ENCODE results near the gene HSFX1. TPM values are rescaled to one million over a fixed set of nuclear protein-coding genes. Genes with fewer than 3 reads are reported as not detected.

Gene HSFX1
- polyA plus RNA-seq, 1 donor, result 3.1 TPM

GRCh38 chrX:149807747-149808458, 34.0 kb downstream of the HSFX1 start:
- Histone ChIP-seq H3K4me3 (ENCODE audit: low read length) (no peak overlapping the region), H3K9me3 (ENCODE audit: control insufficient read depth, low read depth, low read length) (no peaks in the 10 kb centered on the region), H3K4me1 (ENCODE audit: control insufficient read depth, insufficient read depth, low read length) (no peaks in the 10 kb centered on the region), H3K27me3 (ENCODE audit: control insufficient read depth, insufficient read depth, low read length) (peaks cover 4% of the 10 kb centered on the region), H3K27ac (ENCODE audit: low read length) (no peak overlapping the region), H3K36me3 (ENCODE audit: control insufficient read depth, insufficient read depth, low read length) (no peaks in the 10 kb centered on the region)
- WGBS (ENCODE audit: insufficient coverage, low lambda C conversion rate), result no CpG with 5 or more reads among the region's 12 CpGs
- DNase-seq, result no peak

- no peaks in the 10 kb centered on the region for H3K9me3 ChIP-seq (ENCODE audit: control insufficient read depth, low read depth, low read length)
- no CpG with 5 or more reads among the region's 1 CpG for WGBS (ENCODE audit: insufficient coverage, low lambda C conversion rate)
- no peaks in the 10 kb centered on the region for H3K27me3 ChIP-seq (ENCODE audit: control insufficient read depth, insufficient read depth, low read length)
- no peak overlapping the region for H3K4me3 ChIP-seq (ENCODE audit: low read length)
- H3K4me1 ChIP-seq (ENCODE audit: control insufficient read depth, insufficient read depth, low read length), result no peaks in the 10 kb centered on the region
- H3K27ac ChIP-seq (ENCODE audit: low read length), result no peak overlapping the region
- no peaks in the 10 kb centered on the region for H3K36me3 ChIP-seq (ENCODE audit: control insufficient read depth, insufficient read depth, low read length)
- DNase-seq, result no peak
These were observed 44.8 kb downstream of the HSFX1 start for GRCh38 chrX:149818652-149819051.

DNA sequence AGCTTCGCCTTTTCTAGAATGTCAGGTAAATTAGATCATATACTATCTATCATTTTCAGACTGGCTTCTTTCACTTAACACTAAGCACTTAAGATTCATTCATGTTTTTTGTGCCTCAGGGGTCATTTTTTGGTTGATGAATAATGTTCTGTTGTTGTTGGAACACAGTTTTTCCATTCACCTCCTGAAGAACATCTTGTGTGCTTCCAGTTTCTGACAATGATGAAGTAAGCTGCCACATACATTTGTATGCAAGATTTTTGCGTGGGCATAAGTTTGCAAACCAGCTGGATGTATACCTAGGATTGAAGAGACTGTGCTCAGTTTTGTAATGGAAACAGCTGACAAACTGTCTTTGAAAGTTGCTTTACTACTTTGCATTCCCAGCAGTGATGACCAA, 45.5 kb downstream of the HSFX1 start:
- no peak overlapping the region for H3K27ac ChIP-seq (ENCODE audit: low read length)
- no peaks in the 10 kb centered on the region for H3K27me3 ChIP-seq (ENCODE audit: control insufficient read depth, insufficient read depth, low read length)
- DNase-seq, result no peak
- H3K36me3 ChIP-seq (ENCODE audit: control insufficient read depth, insufficient read depth, low read length), result no peaks in the 10 kb centered on the region
- no peaks in the 10 kb centered on the region for H3K4me1 ChIP-seq (ENCODE audit: control insufficient read depth, insufficient read depth, low read length)
- no peak overlapping the region for H3K4me3 ChIP-seq (ENCODE audit: low read length)
- H3K9me3 ChIP-seq (ENCODE audit: control insufficient read depth, low read depth, low read length), result no peaks in the 10 kb centered on the region
- no CpG with 5 or more reads among the region's 2 CpGs for WGBS (ENCODE audit: insufficient coverage, low lambda C conversion rate)

DNA sequence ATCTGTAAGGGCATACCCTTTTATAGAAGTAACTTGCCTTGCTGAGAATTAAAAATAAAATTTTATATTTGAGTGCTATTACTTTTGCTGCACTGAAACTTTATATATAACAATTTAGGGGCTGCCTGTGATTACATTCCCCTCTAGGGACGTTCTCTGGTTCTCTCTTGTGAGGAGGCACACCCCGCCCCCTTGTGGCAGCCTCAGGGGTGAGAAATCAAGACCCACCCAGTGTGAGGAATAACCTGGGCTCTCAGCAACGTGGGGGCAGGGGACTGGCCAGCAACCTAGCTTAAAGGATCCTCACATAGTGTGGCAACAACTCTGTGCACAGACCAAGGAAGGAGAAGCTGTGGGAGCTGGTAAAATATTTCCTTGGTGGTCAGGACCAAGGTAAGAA, 51.6 kb downstream of the HSFX1 start:
- H3K36me3 ChIP-seq (ENCODE audit: control insufficient read depth, insufficient read depth, low read length), result no peaks in the 10 kb centered on the region
- no peak overlapping the region for H3K4me3 ChIP-seq (ENCODE audit: low read length)
- no peaks in the 10 kb centered on the region for H3K4me1 ChIP-seq (ENCODE audit: control insufficient read depth, insufficient read depth, low read length)
- H3K27me3 ChIP-seq (ENCODE audit: control insufficient read depth, insufficient read depth, low read length), result no peaks in the 10 kb centered on the region
- no peaks in the 10 kb centered on the region for H3K9me3 ChIP-seq (ENCODE audit: control insufficient read depth, low read depth, low read length)
- H3K27ac ChIP-seq (ENCODE audit: low read length), result no peak overlapping the region
- no peak for DNase-seq
- WGBS (ENCODE audit: insufficient coverage, low lambda C conversion rate), result no CpG with 5 or more reads among the region's 3 CpGs

Other genes starting within 250 kb of the HSFX1 start
- gene EOLA1, start 233.1 kb upstream of the HSFX1 start, polyA plus RNA-seq, result 18.6 TPM
- gene HSFX3, start 224.1 kb upstream of the HSFX1 start, polyA plus RNA-seq, result not detected
- not detected for gene MAGEA9B, start 186.6 kb upstream of the HSFX1 start, polyA plus RNA-seq
- gene HSFX2, start 178.8 kb upstream of the HSFX1 start, polyA plus RNA-seq, result not detected
- gene TMEM185A, start 142.3 kb upstream of the HSFX1 start, polyA plus RNA-seq, result 30.5 TPM
- gene MAGEA11, start 62.0 kb upstream of the HSFX1 start, polyA plus RNA-seq, result not detected
- gene MAGEA9, start 7.9 kb downstream of the HSFX1 start, polyA plus RNA-seq, result not detected
- 0.12 TPM for gene MAGEA8, start 107.1 kb downstream of the HSFX1 start, polyA plus RNA-seq
- gene HSFX4, start 155.5 kb downstream of the HSFX1 start, polyA plus RNA-seq, result 0.15 TPM
- gene EOLA2, start 164.4 kb downstream of the HSFX1 start, polyA plus RNA-seq, result 29.9 TPM

All from large intestine (tissue), 3 donors.